Brain microvascular endothelial cell (primary cell): ENCODE measurements around the gene OPRM1.
A peak's percentile ranks its signal among the peaks of the same experiment; 100 is the strongest.

Experiments used
- DNase-seq: peaks from one replicate; pipeline ENCODE4 v3.0.0-alpha.2; 2020
- H3K27ac ChIP-seq: fragments of 250-450 bp; sonication (Bioruptor Pico); 2 replicates; pipeline ENCODE4 v1.5.1; 2020; ENCODE audit warnings: mild to moderate bottlenecking, moderate library complexity
- H3K27me3 ChIP-seq: fragments of 250-450 bp; sonication (Bioruptor Pico); replicated peaks from 2 replicates; pipeline ENCODE4 v1.5.1; 2020; ENCODE audit warnings: mild to moderate bottlenecking
- H3K36me3 ChIP-seq: fragments of 250-450 bp; sonication (Bioruptor Pico); replicated peaks from 2 replicates; pipeline ENCODE4 v1.5.1; 2020; ENCODE audit warnings: mild to moderate bottlenecking
- H3K4me3 ChIP-seq: 2 replicates; pipeline ENCODE4 v1.5.1; 2011; ENCODE audit warnings: low read depth, mild to moderate bottlenecking, control low read depth, low read length, moderate library complexity
- CTCF ChIP-seq: IDR thresholded peaks from 2 replicates; pipeline ENCODE4 v1.5.1; 2011; ENCODE audit warnings: low read depth, mild to moderate bottlenecking, moderate library complexity, low read length, control low read depth, inconsistent platforms; ENCODE audit errors: missing control alignments
- in situ Hi-C: cut with HindIII; loops from 2 replicates; pipeline ENCODE4 v1.10.0; 2017; ENCODE audit warnings: low sequenced_read_pairs, low pct_ligation_motif_present

Gene OPRM1

DNA sequence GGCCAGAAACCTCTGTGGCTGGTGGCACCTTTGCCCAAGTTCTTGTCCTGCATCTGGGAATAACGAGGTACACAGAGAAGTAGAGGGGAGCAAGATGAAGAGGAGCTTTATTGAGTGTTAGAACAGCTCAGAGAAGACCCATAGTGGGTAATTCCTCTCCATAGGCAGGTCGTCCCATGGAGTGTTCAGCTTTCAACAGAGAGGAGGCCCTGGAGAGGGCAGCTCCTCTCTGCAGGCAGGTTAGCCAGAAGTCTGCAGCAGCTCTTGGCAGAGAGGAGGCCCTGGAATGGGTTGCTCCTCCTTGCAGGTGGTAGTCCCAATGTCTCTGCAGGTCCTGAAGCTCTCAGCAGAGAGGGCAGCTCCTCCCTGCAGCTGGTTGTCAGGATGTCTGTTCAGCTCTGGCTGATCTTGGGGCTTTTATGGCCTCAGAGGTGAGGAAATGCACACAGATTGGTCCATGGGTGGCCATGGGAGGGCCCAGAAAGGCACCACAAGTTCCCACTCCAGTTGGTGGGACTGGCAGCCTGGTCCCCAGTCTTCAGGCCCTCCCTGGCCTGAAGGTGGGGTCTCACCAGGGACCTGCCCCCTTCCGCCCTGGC lies 228.6 kb downstream of the OPRM1 start:
- Histone ChIP-seq H3K27ac (no peak overlapping the region), H3K4me3 (no peak overlapping the region), H3K36me3 (no peaks in the 10 kb centered on the region), H3K27me3 (no peaks in the 10 kb centered on the region)
- no peak for TF ChIP-seq CTCF
- DNase-seq = no peak
- in situ Hi-C loops = no loop called here

DNA sequence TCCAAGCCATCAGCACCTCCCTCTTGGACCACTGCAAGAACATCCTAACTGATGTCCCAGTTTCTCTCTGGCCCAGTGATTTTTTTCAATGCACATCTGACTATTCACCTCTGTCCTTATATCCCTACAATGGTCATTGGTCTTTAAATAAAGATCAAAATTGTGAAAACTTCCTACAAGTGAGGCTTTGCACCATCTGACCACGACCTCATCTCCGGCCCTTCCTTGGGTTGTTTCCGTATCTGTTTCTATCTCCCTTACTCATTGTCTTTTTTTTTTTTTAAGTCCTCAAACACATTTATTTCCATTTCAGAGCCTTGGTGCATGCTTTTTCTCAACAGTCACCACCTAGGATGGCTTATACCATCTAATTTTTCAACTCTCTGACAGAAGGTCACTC lies 229.4 kb downstream of the OPRM1 start:
- no peaks in the 10 kb centered on the region for H3K36me3 ChIP-seq
- in situ Hi-C loops = no loop called here
- H3K4me3 ChIP-seq = no peak overlapping the region
- DNase-seq = no peak
- no peak for TF ChIP-seq CTCF
- no peak overlapping the region for H3K27ac ChIP-seq
- H3K27me3 ChIP-seq = no peaks in the 10 kb centered on the region

- no peak for TF ChIP-seq CTCF
- no peak overlapping the region for H3K4me3 ChIP-seq
These were observed 235.1 kb downstream of the OPRM1 start for GRCh38 chr6:154274168-154274567.

GRCh38 chr6:154276810-154277628 lies 238.0 kb downstream of the OPRM1 start:
- DNase-seq = no peak
- in situ Hi-C loops = no loop called here
- Histone ChIP-seq H3K27me3 (no peaks in the 10 kb centered on the region), H3K4me3 (no peak overlapping the region), H3K36me3 (no peaks in the 10 kb centered on the region), H3K27ac (no peak overlapping the region)
- peak; percentile 19 for TF ChIP-seq CTCF

More at GRCh38 chr6:154274168-154274567, 235.1 kb downstream of the OPRM1 start:
- Histone ChIP-seq H3K27me3 (no peaks in the 10 kb centered on the region), H3K36me3 (no peaks in the 10 kb centered on the region), H3K27ac (no peak overlapping the region)
- in situ Hi-C loops = no loop called here
- DNase-seq = no peak

DNA sequence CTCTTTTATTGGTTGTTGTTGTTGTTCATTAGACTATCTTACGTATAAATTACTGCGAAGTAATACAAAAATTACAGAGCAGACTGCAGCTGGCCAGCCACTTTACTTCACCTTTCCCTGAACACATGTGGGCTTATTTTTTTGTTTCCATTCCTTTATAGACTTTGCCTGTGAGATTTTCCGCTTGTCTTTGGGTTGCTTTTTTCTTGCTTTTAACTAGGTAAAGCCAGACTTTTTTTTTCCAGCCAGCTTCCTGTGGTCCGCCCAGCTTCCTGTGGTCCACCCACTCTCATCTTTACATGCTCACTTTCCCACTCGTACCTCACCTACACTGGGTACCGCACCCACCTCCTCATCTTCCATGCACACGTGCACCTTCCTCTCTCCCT lies 238.6 kb downstream of the OPRM1 start:
- no peak for TF ChIP-seq CTCF
- in situ Hi-C loops = no loop called here
- no peaks in the 10 kb centered on the region for H3K36me3 ChIP-seq
- no peak overlapping the region for H3K4me3 ChIP-seq
- no peaks in the 10 kb centered on the region for H3K27me3 ChIP-seq
- H3K27ac ChIP-seq = no peak overlapping the region
- DNase-seq = no peak
